PFSK-1 (cell line): ENCODE measurements around the gene FSTL4.

Experiments used
- FOXP2 ChIP-seq: optimal IDR thresholded peaks from 2 replicates; pipeline ENCODE3; 2011; ENCODE audit warnings: borderline replicate concordance, control low read depth, inconsistent platforms; ENCODE audit not compliant: insufficient read depth; ENCODE audit errors: extremely low read length, extremely low read depth
- POLR2AphosphoS5 ChIP-seq: IDR thresholded peaks from 2 replicates; pipeline ENCODE4 v1.6.1; 2012; ENCODE audit warnings: low read depth, mild to moderate bottlenecking, control low read depth, low read length, moderate library complexity
- REST ChIP-seq, 2 experiments: IDR thresholded peaks; 2 replicates each; pipeline versions ENCODE4 v1.6.1 to v1.8.0; 2011 to 2012; ENCODE audit warnings: low read depth in 2 of 2, low read length in 2 of 2, control low read depth in 1 of 2, inconsistent platforms in 1 of 2, mild to moderate bottlenecking in 1 of 2, moderate library complexity in 1 of 2; ENCODE audit not compliant: insufficient read depth in 1 of 2
- SIN3A ChIP-seq: IDR thresholded peaks from 2 replicates; pipeline ENCODE4 v1.6.1; 2012; ENCODE audit warnings: mild to moderate bottlenecking, low read length, moderate library complexity, borderline replicate concordance; ENCODE audit not compliant: insufficient read depth
- TAF1 ChIP-seq: IDR thresholded peaks from 2 replicates; pipeline ENCODE4 v1.6.1; 2012; ENCODE audit warnings: low read length, control low read depth, borderline replicate concordance; ENCODE audit not compliant: insufficient read depth

The FSTL4 gene

GRCh38 chr5:133376986-133377385 is 235.4 kb downstream of the FSTL4 start:
- TF ChIP-seq FOXP2 (no peak), TAF1 (no peak), POLR2AphosphoS5 (no peak), REST (IDR thresholded peaks at IDR 0.05; ENCODE audit: insufficient read depth in 1 of 2, low read depth in 2 of 2, low read length in 2 of 2) (no peak), SIN3A (no peak)

- TF ChIP-seq SIN3A (no peak), FOXP2 (no peak), POLR2AphosphoS5 (no peak), REST (IDR thresholded peaks at IDR 0.05; ENCODE audit: insufficient read depth in 1 of 2, low read depth in 2 of 2, low read length in 2 of 2) (no peak), TAF1 (no peak)
Observed at GRCh38 chr5:133373121-133373870, 239.0 kb downstream of the FSTL4 start.

- TF ChIP-seq TAF1: no peak
- no peak for TF ChIP-seq POLR2AphosphoS5
- no peak for TF ChIP-seq SIN3A
Observed at GRCh38 chr5:133372293-133372937, 239.9 kb downstream of the FSTL4 start.

- TF ChIP-seq SIN3A (no peak), POLR2AphosphoS5 (no peak), REST (IDR thresholded peaks at IDR 0.05; ENCODE audit: insufficient read depth in 1 of 2, low read depth in 2 of 2, low read length in 2 of 2) (no peak), TAF1 (no peak), FOXP2 (no peak)
Observed at GRCh38 chr5:133371371-133372155, 240.8 kb downstream of the FSTL4 start.

GRCh38 chr5:133370904-133371303 is 241.4 kb downstream of the FSTL4 start:
- no peak for TF ChIP-seq TAF1
- no peak for TF ChIP-seq REST (IDR thresholded peaks at IDR 0.05; ENCODE audit: insufficient read depth in 1 of 2, low read depth in 2 of 2, low read length in 2 of 2)
- TF ChIP-seq POLR2AphosphoS5: no peak
- no peak for TF ChIP-seq SIN3A
- TF ChIP-seq FOXP2: no peak
